ENCODE data around the gene KITLG.
"Not testable (repeated sequence)": the region's sequence is repeated elsewhere in the genome, so short reads cannot be mapped to it uniquely, and the experiment has no call there.

Gene KITLG

GRCh38 chr12:88538697-88539096, 41.6 kb downstream of the KITLG start:
- no peak for DNase-seq

DNA sequence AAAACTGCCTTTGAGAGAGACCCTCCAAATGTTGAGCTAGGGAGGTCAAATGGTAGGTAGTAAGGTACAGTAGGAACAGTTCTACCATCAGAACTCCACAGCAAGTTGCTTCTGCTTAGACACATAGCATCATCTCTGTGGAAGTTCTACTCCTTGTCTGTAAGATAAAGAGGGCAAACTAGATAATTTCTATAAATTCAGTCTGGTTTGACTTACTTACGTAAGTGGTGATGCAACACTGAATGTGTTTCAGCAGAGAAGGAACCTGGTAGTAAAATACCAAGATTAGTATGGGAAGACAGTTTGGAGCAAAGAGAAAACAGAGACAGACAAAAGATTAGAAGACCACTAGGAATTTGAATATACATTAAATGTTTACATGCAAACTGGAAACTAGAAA, 42.0 kb downstream of the KITLG start:
- no peak for DNase-seq

DNA sequence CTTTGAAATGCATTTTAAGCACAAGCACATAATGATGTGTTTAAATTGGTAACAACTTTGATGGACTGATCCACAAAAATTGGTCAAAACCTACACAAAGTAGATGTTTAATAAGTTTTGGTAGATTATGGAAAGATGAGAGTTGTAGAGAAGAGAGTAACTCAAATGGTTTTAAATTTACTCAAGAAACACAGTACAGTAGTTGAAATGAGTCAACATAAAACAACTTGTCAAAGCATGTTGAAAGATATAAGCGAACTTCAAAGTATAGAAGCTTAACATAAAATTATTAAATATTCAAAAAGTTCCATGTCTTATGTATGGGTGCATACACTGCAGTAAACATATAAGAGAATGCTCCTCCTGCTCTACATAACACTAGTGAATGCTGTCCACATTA, 49.4 kb downstream of the KITLG start:
- no peak for DNase-seq

GRCh38 chr12:88529531-88530488, 50.5 kb downstream of the KITLG start:
- no peak for DNase-seq

DNA sequence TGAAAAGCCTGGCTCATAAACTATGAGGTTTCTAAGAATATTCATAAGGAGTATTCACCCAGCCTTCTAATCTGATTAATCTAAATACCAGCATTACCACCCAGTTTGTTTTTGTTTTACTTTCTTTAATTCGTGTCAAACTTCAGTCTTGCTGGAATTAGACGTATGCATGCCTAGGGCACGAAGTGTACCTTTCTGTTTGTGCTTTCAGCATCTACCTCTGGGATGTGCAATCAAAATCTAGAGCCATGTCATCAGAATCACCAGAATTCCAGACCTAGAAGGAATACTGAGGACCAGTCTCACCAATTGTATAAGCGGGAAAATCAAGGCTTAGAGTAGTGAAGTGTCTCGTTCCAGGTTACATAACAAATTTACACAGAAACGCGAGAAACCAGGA, 57.3 kb downstream of the KITLG start:
- DNase-seq = no peak

- no peak for DNase-seq
These were observed 59.8 kb downstream of the KITLG start for GRCh38 chr12:88520436-88520820.

GRCh38 chr12:88519802-88520435, 60.4 kb downstream of the KITLG start:
- DNase-seq = no peak

- no peak for DNase-seq
These were observed 61.3 kb downstream of the KITLG start for GRCh38 chr12:88518863-88519403.

- DNase-seq = no peak
These were observed 63.5 kb downstream of the KITLG start for GRCh38 chr12:88516811-88517210.

GRCh38 chr12:88510843-88511242, 69.4 kb downstream of the KITLG start:
- no peak for DNase-seq

- DNase-seq = no peak
These were observed 70.4 kb downstream of the KITLG start for GRCh38 chr12:88509851-88510250.

GRCh38 chr12:88509347-88509746, 70.9 kb downstream of the KITLG start:
- DNase-seq = no peak

DNA sequence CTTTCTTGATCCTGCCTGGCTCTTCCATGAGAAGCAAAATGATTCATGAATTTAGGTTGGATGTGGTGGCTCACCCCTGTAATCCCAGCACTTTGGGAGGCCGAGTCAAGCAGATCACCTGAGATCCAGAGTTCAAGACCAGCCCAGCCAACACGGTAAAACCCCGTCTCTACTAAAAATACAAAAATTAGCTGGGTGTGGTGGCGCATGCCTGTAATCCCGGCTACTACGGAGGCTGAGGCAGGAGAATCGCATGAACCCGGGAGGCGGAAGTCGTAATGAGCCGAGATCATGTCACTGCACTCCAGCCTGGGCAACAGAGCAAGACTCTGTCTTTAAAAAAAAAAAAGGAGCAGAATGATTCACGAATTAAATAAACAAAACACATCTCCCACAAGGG, 72.4 kb downstream of the KITLG start:
- DNase-seq = not testable (repeated sequence)

GRCh38 chr12:88507270-88507669, 73.0 kb downstream of the KITLG start:
- DNase-seq = no peak

DNA sequence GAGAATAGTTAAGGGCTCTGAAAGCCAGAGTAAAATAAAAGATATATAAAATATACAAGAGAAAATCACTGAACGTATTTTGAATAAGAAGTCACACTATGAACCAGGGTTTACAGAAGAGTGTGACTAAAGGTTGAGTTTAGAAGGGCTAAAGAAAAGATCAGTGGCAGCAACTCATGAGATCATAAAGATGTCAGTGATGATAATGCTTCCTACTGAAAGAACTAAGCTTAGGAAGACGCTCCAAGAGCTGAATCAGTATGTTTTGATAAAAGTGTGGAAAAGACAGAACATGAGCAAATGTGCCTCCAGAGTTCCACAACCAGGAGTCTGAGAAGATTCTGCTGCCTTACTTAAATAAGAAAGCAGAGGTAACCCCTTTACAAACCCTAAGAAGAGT, 74.6 kb downstream of the KITLG start:
- no peak for DNase-seq

- DNase-seq = no peak
These were observed 77.0 kb downstream of the KITLG start for GRCh38 chr12:88503281-88503703.

- no peak for DNase-seq
These were observed 78.0 kb downstream of the KITLG start for GRCh38 chr12:88501972-88502938.

DNA sequence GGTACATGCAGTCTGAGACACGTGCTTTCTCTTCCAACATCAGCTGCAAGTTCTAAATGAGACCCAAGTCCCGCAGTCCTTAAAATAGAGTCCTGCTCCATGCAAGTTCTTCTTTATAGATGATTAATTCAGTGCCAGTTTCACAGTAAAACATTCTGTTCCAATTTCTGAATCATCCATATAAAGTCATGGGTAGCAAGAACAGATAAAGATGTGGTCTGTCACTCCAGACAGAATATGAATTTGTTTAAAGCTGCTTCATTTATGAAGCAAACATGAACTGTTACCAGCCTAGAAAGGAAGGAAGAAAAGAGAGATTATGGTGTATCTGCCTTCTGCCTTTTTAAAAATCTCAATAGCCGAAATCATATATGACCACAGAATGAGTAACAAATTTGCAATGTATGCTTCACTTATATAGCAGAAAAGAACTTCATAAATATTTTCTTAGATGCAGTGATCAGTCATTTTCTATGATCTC, 83.3 kb downstream of the KITLG start:
- no peak for DNase-seq

DNA sequence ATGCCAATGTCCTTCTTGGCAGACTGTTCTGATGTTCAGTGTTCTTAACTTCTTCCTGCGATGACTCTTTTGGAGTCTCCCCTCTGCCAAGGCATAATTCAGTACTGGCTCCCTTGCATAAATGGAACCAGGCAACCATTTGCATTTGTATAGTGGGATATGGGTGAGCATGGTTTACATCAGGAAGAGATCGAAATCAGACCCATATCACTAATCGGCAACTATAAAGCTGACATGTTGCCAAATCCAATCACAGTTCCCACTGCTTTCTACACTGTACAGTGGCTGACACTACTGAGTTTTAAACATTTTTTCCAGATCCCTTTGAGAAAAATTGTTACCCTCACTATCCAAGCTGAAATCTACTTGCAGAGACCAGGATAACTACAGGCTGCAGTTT, 83.8 kb downstream of the KITLG start:
- DNase-seq = no peak

DNA sequence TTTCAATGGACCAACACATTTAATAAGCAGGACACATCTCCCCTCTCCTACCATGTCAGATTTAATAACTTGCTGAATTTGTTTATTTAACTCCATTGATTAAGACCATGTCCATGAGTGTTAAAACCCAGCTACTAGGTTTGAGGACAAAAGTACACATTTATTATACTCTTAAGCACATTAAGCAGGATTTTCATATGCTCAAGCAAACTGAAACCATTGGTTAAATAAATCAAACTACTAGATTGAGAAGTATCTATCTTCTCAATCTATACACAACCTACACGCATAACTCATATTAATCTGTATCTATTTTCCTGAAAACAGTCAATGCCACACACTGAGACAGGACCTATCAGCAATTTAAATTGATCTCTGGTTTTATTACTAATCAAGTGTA, 85.2 kb downstream of the KITLG start:
- no peak for DNase-seq

GRCh38 chr12:88494520-88494919, 85.8 kb downstream of the KITLG start:
- DNase-seq = no peak

GRCh38 chr12:88493636-88494035, 86.6 kb downstream of the KITLG start:
- DNase-seq = no peak

GRCh38 chr12:88490425-88490824, 89.8 kb downstream of the KITLG start:
- DNase-seq = no peak

Measured in SIG-M5 (cell line).